WTC11 (cell line): ENCODE results near the gene TMEM81. TPM values are rescaled to one million over a fixed set of nuclear protein-coding genes. Genes with fewer than 3 reads are reported as not detected.

Source experiments
- ATAC-seq: fragments of 200-7000 bp; cut with Tn5 transposase; 2 replicates; pipeline ENCODE4 v1.10.0; 2021; ENCODE audit warnings: mild to moderate bottlenecking, moderate library complexity
- CTCF ChIA-PET: fragments of 300-600 bp; sonication (Branson Sonifier 250); formaldehyde crosslinking; loops from one replicate; lab custom pipeline; 2021; ENCODE audit warnings: antibody characterized with exemption; lab: Charles Lee
- POLR2A ChIA-PET: fragments of 350-600 bp; sonication (Branson Sonifier 250); formaldehyde crosslinking; loops from one replicate; lab custom pipeline; 2021; ENCODE audit warnings: antibody characterized with exemption; lab: Charles Lee
- DNase-seq: peaks from one replicate; pipeline ENCODE4 v3.0.0; 2021; ENCODE audit warnings: low spot score
- H3K27ac Mint-ChIP-seq: 2 replicates; pipeline ENCODE4 v1.8.0; 2021; ENCODE audit warnings: mixed read lengths
- H3K27me3 Mint-ChIP-seq: 2 replicates; pipeline ENCODE4 v1.8.0; 2021; ENCODE audit warnings: low read depth, mild to moderate bottlenecking, moderate library complexity, mixed read lengths
- H3K36me3 Mint-ChIP-seq: 2 replicates; pipeline ENCODE4 v1.8.0; 2021; ENCODE audit warnings: mixed read lengths
- H3K4me1 Mint-ChIP-seq: 2 replicates; pipeline ENCODE4 v1.8.0; 2022; ENCODE audit warnings: mixed read lengths
- H3K4me3 Mint-ChIP-seq: 2 replicates; pipeline ENCODE4 v1.8.0; 2021; ENCODE audit warnings: mild to moderate bottlenecking, moderate library complexity, mixed read lengths
- H3K9me3 Mint-ChIP-seq: 2 replicates; pipeline ENCODE4 v1.8.0; 2021; ENCODE audit warnings: mixed read lengths
- CREM ChIP-seq: sonication (generic); formaldehyde crosslinking; IDR thresholded peaks from 2 replicates; pipeline ENCODE4 v1.8.1; 2022; ENCODE audit warnings: mild to moderate bottlenecking, missing genetic modification reagents, moderate library complexity
- ERG ChIP-seq: fragments of 250-450 bp; sonication (Bioruptor Pico); IDR thresholded peaks from 2 replicates; pipeline ENCODE4 v1.8.0; 2021; ENCODE audit warnings: mild to moderate bottlenecking
- KAT7 ChIP-seq: sonication (generic); formaldehyde crosslinking; IDR thresholded peaks from 2 replicates; pipeline ENCODE4 v1.8.1; 2023; ENCODE audit warnings: missing genetic modification reagents, mild to moderate bottlenecking, borderline replicate concordance
- NFYB ChIP-seq: sonication (generic); formaldehyde crosslinking; conservative IDR thresholded peaks from 2 replicates; pipeline ENCODE4 v1.8.0; 2022; ENCODE audit warnings: low read depth, missing genetic modification reagents
- NR1H2 ChIP-seq: sonication (generic); formaldehyde crosslinking; IDR thresholded peaks from 2 replicates; pipeline ENCODE4 v1.9.0; 2021; ENCODE audit warnings: mild to moderate bottlenecking, moderate library complexity, missing genetic modification reagents
- OVOL2 ChIP-seq: fragments of 250-450 bp; sonication (Bioruptor Pico); IDR thresholded peaks from 2 replicates; pipeline ENCODE4 v1.9.0; 2021; ENCODE audit warnings: mild to moderate bottlenecking, borderline replicate concordance
- PRRX2 ChIP-seq: fragments of 250-450 bp; sonication (Bioruptor Pico); IDR thresholded peaks from 2 replicates; pipeline ENCODE4 v1.8.0; 2021; ENCODE audit warnings: mild to moderate bottlenecking
- RORB ChIP-seq: fragments of 250-450 bp; sonication (Bioruptor Pico); IDR thresholded peaks from 2 replicates; pipeline ENCODE4 v1.9.0; 2021; ENCODE audit warnings: mild to moderate bottlenecking
- TEAD4 ChIP-seq: sonication (generic); formaldehyde crosslinking; IDR thresholded peaks from 2 replicates; pipeline ENCODE4 v1.8.0; 2022; ENCODE audit warnings: mild to moderate bottlenecking, missing genetic modification reagents
- ZBTB21 ChIP-seq: sonication (generic); formaldehyde crosslinking; IDR thresholded peaks from 2 replicates; pipeline ENCODE4 v1.8.1; 2023; ENCODE audit warnings: mild to moderate bottlenecking, missing genetic modification reagents, borderline replicate concordance
- ZMAT4 ChIP-seq: fragments of 250-450 bp; sonication (Bioruptor Pico); IDR thresholded peaks from 2 replicates; pipeline ENCODE4 v1.9.0; 2021; ENCODE audit warnings: mild to moderate bottlenecking
- ZNF138 ChIP-seq: sonication (generic); formaldehyde crosslinking; conservative IDR thresholded peaks from 2 replicates; pipeline ENCODE4 v1.8.1; 2022; ENCODE audit warnings: mild to moderate bottlenecking, moderate library complexity, missing genetic modification reagents
- ZNF219 ChIP-seq: sonication (generic); formaldehyde crosslinking; IDR thresholded peaks from 2 replicates; pipeline ENCODE4 v1.8.0; 2023; ENCODE audit warnings: missing genetic modification reagents, mild to moderate bottlenecking, borderline replicate concordance
- ZNF317 ChIP-seq: sonication (generic); formaldehyde crosslinking; IDR thresholded peaks from 2 replicates; pipeline ENCODE4 v1.8.1; 2023; ENCODE audit warnings: low read depth, mild to moderate bottlenecking, moderate library complexity, missing genetic modification reagents, borderline replicate concordance
- ZNF396 ChIP-seq: fragments of 250-450 bp; sonication (Bioruptor Pico); IDR thresholded peaks from 2 replicates; pipeline ENCODE4 v1.8.0; 2021; ENCODE audit warnings: mild to moderate bottlenecking, moderate library complexity, borderline replicate concordance
- ZNF671 ChIP-seq: fragments of 250-450 bp; sonication (Bioruptor Pico); IDR thresholded peaks from 2 replicates; pipeline ENCODE4 v1.8.0; 2021; ENCODE audit warnings: mild to moderate bottlenecking
- total RNA-seq: library from RNA; stranded (reverse); gene quantifications from 3 replicates; pipeline ENCODE4 v1.2.3, GENCODE V29; 2021
- TF ChIP-seq, protein P1 (sequence below): fragments of 250-450 bp; sonication (Bioruptor Pico); conservative IDR thresholded peaks from 2 replicates; pipeline ENCODE4 v1.9.0; 2021; ENCODE audit warnings: mild to moderate bottlenecking
- TF ChIP-seq, protein P2 (sequence below): sonication (generic); formaldehyde crosslinking; IDR thresholded peaks from 2 replicates; pipeline ENCODE4 v1.8.0; 2023; ENCODE audit warnings: missing genetic modification reagents
- TF ChIP-seq, protein P3 (sequence below): sonication (generic); formaldehyde crosslinking; IDR thresholded peaks from 2 replicates; pipeline ENCODE4 v1.8.0; 2022; ENCODE audit warnings: mild to moderate bottlenecking, missing genetic modification reagents

Gene TMEM81
- total RNA-seq, 1 experiment from 2014 or later: 7.5 TPM

DNA sequence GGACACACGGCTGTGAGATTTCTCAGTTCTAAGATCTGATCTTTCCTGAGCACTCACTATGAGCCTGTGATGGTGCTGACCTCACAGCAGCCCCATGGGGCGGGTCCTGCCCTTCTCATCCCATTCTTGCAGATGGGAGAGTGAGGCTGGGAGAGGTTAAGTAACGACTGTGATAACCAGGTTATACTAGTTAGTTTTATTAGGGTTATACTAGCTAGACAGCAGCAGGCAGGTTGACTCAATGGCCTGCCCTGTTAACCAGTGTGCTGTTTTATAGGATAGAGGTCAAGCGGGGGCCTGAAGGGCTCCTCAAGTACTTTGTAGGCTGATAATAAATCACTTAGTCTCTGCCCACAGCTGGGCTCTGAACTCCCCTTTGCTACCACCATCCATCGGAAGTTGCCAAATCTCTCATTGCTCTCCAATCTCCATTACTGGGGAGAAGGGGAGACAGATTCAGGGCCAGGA lies 36.5 kb downstream of the TMEM81 start:
- Mint-ChIP-seq H3K4me3 (no peak overlapping the region), H3K9me3 (no peaks in the 10 kb centered on the region), H3K27ac (no peak overlapping the region), H3K36me3 (no peaks in the 10 kb centered on the region), H3K4me1 (peaks cover 33% of the 10 kb centered on the region), H3K27me3 (peaks cover 18% of the 10 kb centered on the region)
- TF ChIP-seq TEAD4 (CRISPR knock-in tag) (no peak), ERG (CRISPR knock-in tag) (no peak), ZNF396 (CRISPR knock-in tag) (no peak), CREM (no peak), OVOL2 (no peak), ZNF138 (CRISPR knock-in tag) (no peak), ZNF219 (CRISPR knock-in tag) (no peak)
- TF ChIP-seq, protein P1, sequence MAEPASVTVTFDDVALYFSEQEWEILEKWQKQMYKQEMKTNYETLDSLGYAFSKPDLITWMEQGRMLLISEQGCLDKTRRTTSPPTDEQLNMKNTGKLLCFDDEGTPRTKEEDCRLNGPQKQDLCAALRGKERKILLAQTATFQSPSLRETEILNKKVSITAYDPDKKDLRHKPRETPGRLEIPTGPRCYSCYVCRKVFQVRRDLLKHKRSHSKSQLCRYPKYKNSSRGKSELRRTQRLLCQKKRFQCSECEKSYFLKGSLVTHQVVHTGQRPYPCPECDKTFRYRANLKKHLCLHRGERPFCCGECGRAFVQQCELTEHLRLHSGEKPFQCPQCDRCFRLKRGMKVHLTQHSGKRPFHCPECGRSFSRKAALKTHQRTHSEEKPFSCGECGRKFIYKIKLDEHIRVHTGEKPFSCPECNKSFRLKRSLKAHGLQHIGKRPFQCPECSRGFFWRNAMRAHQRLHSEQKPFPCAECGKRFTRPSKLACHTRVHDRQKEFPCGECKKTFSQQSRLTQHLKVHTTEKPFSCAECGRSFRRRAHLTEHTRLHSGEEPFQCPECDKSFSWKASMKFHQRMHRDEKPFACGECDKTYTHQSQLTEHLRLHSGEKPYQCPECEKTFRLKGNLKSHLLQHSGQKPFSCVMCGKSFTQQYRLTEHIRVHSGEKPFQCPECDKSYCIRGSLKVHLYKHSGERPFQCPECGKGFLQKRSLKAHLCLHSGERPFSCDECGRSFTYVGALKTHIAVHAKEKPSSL: no peak
- no peak for DNase-seq
- ChIA-PET CTCF (interaction anchor here (2.8 to 5.3 kb wide), 2 partner anchors 14 to 58 kb away, joined by 10 to 64 read pairs; no protein-coding TSS in a partner anchor), POLR2A (no interaction called here)
- no peak for ATAC-seq

- H3K27ac Mint-ChIP-seq: no peak overlapping the region
- peaks cover 27% of the 10 kb centered on the region for H3K27me3 Mint-ChIP-seq
- peaks cover 33% of the 10 kb centered on the region for H3K4me1 Mint-ChIP-seq
- DNase-seq: no peak
- CTCF ChIA-PET: interaction anchor here (0.5 to 5.3 kb wide), 6 partner anchors 15 to 398 kb away, joined by 3 to 64 read pairs (median 3); no protein-coding TSS in a partner anchor
- ATAC-seq: no peak
- POLR2A ChIA-PET: no interaction called here
- no peaks in the 10 kb centered on the region for H3K36me3 Mint-ChIP-seq
- no peak overlapping the region for H3K4me3 Mint-ChIP-seq
- no peaks in the 10 kb centered on the region for H3K9me3 Mint-ChIP-seq
- no peak for TF ChIP-seq NR1H2 (CRISPR knock-in tag)
- TF ChIP-seq ZMAT4: no peak
- TF ChIP-seq ZNF396 (CRISPR knock-in tag): no peak
- no peak for TF ChIP-seq NFYB (CRISPR knock-in tag)
- no peak for TF ChIP-seq PRRX2 (CRISPR knock-in tag)
- no peak for TF ChIP-seq ZNF671 (CRISPR knock-in tag)
- no peak for TF ChIP-seq RORB (CRISPR knock-in tag)
- TF ChIP-seq, protein P2, sequence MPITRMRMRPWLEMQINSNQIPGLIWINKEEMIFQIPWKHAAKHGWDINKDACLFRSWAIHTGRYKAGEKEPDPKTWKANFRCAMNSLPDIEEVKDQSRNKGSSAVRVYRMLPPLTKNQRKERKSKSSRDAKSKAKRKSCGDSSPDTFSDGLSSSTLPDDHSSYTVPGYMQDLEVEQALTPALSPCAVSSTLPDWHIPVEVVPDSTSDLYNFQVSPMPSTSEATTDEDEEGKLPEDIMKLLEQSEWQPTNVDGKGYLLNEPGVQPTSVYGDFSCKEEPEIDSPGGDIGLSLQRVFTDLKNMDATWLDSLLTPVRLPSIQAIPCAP (CRISPR knock-in tag): no peak
- TF ChIP-seq, protein P3, sequence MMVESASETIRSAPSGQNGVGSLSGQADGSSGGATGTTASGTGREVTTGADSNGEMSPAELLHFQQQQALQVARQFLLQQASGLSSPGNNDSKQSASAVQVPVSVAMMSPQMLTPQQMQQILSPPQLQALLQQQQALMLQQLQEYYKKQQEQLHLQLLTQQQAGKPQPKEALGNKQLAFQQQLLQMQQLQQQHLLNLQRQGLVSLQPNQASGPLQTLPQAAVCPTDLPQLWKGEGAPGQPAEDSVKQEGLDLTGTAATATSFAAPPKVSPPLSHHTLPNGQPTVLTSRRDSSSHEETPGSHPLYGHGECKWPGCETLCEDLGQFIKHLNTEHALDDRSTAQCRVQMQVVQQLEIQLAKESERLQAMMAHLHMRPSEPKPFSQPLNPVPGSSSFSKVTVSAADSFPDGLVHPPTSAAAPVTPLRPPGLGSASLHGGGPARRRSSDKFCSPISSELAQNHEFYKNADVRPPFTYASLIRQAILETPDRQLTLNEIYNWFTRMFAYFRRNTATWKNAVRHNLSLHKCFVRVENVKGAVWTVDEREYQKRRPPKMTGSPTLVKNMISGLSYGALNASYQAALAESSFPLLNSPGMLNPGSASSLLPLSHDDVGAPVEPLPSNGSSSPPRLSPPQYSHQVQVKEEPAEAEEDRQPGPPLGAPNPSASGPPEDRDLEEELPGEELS (CRISPR knock-in tag): no peak
- no peak for TF ChIP-seq ZBTB21 (CRISPR knock-in tag)
- TF ChIP-seq KAT7 (CRISPR knock-in tag): no peak
- no peak for TF ChIP-seq ZNF317
Measured at GRCh38 chr1:205046870-205047269, 37.4 kb downstream of the TMEM81 start.
